Measurements from ENCODE around the gene DNAAF6.

GRCh38 chrX:107167163-107167921 lies 39.1 kb upstream of the DNAAF6 start:
- no peak for TF ChIP-seq CTCF (IDR thresholded peaks at IDR 0.05; ENCODE audit: low read depth, low read length)
- TF ChIP-seq EZH2phosphoT487 (IDR thresholded peaks at IDR 0.05; ENCODE audit: low read depth) = no peak

All from OCI-LY3 (cell line).